RWPE2 (cell line): ENCODE data around the gene SNX2.

Source experiments
- ATAC-seq: fragments of 200-7000 bp; cut with Tn5 transposase; 3 replicates; pipeline ENCODE4 v1.9.1; 2021; ENCODE audit warnings: low read depth
- DNase-seq: peaks from one replicate; pipeline ENCODE4 v3.0.0-alpha.2; 2020; ENCODE audit warnings: low spot score
- H3K27ac ChIP-seq: fragments of 450-650 bp; 2 replicates; pipeline ENCODE4 v1.5.1; 2017; ENCODE audit warnings: mild to moderate bottlenecking; ENCODE audit not compliant: poor library complexity, severe bottlenecking
- H3K27me3 ChIP-seq: fragments of 250-450 bp; sonication (Bioruptor Pico); 2 replicates; pipeline ENCODE4 v1.5.1; 2021; ENCODE audit warnings: mild to moderate bottlenecking, moderate library complexity; ENCODE audit not compliant: insufficient read depth, poor library complexity, severe bottlenecking
- H3K36me3 ChIP-seq: fragments of 250-450 bp; sonication (Bioruptor Pico); 2 replicates; pipeline ENCODE4 v1.5.1; 2020; ENCODE audit warnings: low read depth, mild to moderate bottlenecking, moderate library complexity
- H3K4me1 ChIP-seq: fragments of 250-450 bp; sonication (Bioruptor Pico); 2 replicates; pipeline ENCODE4 v1.5.1; 2021; ENCODE audit warnings: mild to moderate bottlenecking, moderate library complexity; ENCODE audit not compliant: insufficient read depth, poor library complexity, severe bottlenecking
- H3K4me3 ChIP-seq: fragments of 250-450 bp; sonication (Bioruptor Pico); 2 replicates; pipeline ENCODE4 v1.5.1; 2021; ENCODE audit warnings: mild to moderate bottlenecking, moderate library complexity; ENCODE audit not compliant: severe bottlenecking
- H3K9me3 ChIP-seq: fragments of 250-450 bp; sonication (Bioruptor Pico); 2 replicates; pipeline ENCODE4 v1.5.1; 2021; ENCODE audit warnings: mild to moderate bottlenecking, moderate library complexity; ENCODE audit not compliant: severe bottlenecking
- CTCF ChIP-seq: fragments of 450-650 bp; IDR thresholded peaks from one replicate; pipeline ENCODE4 v1.5.1; 2017; ENCODE audit warnings: mild to moderate bottlenecking, moderate library complexity; ENCODE audit not compliant: poor library complexity, severe bottlenecking

SNX2 gene

GRCh38 chr5:122766130-122766529 is 8.8 kb upstream of the SNX2 start:
- no peak for TF ChIP-seq CTCF
- no peak for ATAC-seq
- no peaks in the 10 kb centered on the region for H3K36me3 ChIP-seq
- no peaks in the 10 kb centered on the region for H3K9me3 ChIP-seq
- no peaks in the 10 kb centered on the region for H3K4me1 ChIP-seq
- DNase-seq, result no peak
- no peaks in the 10 kb centered on the region for H3K27me3 ChIP-seq
- H3K27ac ChIP-seq, result no peak overlapping the region
- no peak overlapping the region for H3K4me3 ChIP-seq

GRCh38 chr5:122770477-122770876 is 4.4 kb upstream of the SNX2 start:
- no peak for ATAC-seq

GRCh38 chr5:122772446-122772845 is 2.4 kb upstream of the SNX2 start:
- DNase-seq (no peak), ATAC-seq (no peak)
- Histone ChIP-seq H3K27me3 (no peaks in the 10 kb centered on the region), H3K9me3 (no peaks in the 10 kb centered on the region), H3K27ac (no peak overlapping the region), H3K36me3 (no peaks in the 10 kb centered on the region), H3K4me1 (peaks cover 5% of the 10 kb centered on the region), H3K4me3 (no peak overlapping the region)
- no peak for TF ChIP-seq CTCF

More at GRCh38 chr5:122770477-122770876, 4.4 kb upstream of the SNX2 start:
- TF ChIP-seq CTCF, result no peak
- no peaks in the 10 kb centered on the region for H3K36me3 ChIP-seq
- DNase-seq, result no peak
- H3K9me3 ChIP-seq, result no peaks in the 10 kb centered on the region
- H3K4me1 ChIP-seq, result no peaks in the 10 kb centered on the region
- H3K27ac ChIP-seq, result no peak overlapping the region
- no peak overlapping the region for H3K4me3 ChIP-seq
- no peaks in the 10 kb centered on the region for H3K27me3 ChIP-seq

DNA sequence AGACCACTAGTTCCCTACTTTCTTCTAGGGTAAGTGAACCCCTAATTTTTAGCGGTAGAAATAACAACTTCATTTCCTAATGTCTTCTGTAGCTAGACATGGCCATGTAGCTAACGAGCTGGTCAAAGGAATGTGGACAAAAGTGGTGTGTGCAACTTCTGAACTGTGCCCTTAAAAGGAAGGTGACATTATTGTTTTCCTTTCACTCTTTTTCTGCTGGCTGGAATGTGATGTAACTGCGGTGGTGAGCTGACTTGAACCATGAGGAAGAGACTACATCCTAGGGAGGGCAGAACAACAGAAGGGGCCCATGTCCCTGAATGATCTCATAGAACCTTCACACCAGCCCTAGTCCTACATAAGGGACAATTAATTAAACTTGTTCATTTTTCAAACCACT is 1.3 kb upstream of the SNX2 start:
- H3K4me1 ChIP-seq, result peaks cover 5% of the 10 kb centered on the region
- ATAC-seq (no peak), DNase-seq (no peak)
- no peaks in the 10 kb centered on the region for H3K27me3 ChIP-seq
- no peaks in the 10 kb centered on the region for H3K36me3 ChIP-seq
- H3K4me3 ChIP-seq, result no peak overlapping the region
- no peak overlapping the region for H3K27ac ChIP-seq
- no peaks in the 10 kb centered on the region for H3K9me3 ChIP-seq
- no peak for TF ChIP-seq CTCF

DNA sequence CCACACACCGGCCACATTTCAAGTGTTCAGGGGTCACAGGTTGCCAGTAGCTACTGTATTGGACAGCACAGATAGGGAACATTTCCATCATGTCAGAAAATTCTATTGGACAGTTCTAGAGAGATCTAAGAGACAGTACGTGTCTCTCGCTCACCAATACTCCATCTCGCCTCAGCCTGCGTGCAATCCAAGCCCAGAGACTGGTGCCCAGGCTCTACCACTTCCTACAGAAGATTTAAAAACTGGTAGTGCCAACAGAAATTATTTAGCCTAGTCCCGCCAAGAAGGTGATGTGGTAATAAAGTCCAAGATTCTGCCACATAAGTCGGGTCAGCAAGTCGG is 390 bp upstream of the SNX2 start:
- Histone ChIP-seq H3K9me3 (no peaks in the 10 kb centered on the region), H3K4me1 (peaks cover 5% of the 10 kb centered on the region), H3K27me3 (no peaks in the 10 kb centered on the region), H3K27ac (no peak overlapping the region), H3K36me3 (no peaks in the 10 kb centered on the region), H3K4me3 (peak overlapping the region; percentile 84)
- DNase-seq (no peak), ATAC-seq (no peak; the same call in 2 of the 3 replicates)
- no peak for TF ChIP-seq CTCF
